HG03457 (cell line): Measurements from ENCODE around the gene APOD.

Source experiments
- ATAC-seq: cut with Tn5 transposase; IDR thresholded peaks from one replicate; pipeline ENCODE4 v1.9.1; 2021; ENCODE audit warnings: moderate number of reproducible peaks; ENCODE audit not compliant: unreplicated experiment

The APOD gene

DNA sequence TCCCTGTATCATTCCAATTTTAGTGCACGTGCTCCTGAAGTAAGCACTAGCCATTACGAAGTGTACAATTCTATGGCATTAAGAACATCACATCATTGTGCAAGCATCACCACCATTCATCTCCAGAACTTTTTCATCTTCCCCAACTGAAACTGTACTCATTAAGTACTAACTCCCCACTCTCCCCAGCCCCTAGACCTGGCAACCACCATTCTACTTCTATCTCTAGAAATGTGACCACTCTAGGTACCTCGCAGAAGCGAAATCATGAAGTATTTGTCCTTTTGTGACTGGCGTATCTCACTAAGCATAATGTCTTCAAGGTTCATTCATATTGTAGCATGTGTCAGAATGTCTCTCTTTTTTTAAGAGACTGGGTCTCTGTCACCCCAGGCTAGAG is 52.1 kb downstream of the APOD start:
- ATAC-seq = no peak

DNA sequence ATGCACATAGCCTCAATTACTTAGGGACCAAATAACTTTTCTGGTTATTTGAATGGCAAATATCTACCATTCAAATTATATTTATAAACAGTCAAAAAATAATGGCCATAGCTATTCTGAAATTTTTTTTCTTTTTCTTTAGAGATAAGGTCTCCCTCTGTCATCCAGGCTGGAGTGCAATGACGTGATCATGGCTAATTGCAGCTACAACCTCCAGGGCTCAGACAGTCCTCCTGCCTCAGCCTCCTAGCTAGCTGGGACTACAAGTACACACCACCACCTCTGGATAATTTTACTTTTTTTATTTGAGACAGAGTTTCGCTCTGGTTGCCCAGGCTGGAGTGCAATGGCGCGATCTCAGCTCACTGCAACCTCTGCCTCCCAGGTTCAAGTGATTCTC is 57.2 kb downstream of the APOD start:
- ATAC-seq = no peak

DNA sequence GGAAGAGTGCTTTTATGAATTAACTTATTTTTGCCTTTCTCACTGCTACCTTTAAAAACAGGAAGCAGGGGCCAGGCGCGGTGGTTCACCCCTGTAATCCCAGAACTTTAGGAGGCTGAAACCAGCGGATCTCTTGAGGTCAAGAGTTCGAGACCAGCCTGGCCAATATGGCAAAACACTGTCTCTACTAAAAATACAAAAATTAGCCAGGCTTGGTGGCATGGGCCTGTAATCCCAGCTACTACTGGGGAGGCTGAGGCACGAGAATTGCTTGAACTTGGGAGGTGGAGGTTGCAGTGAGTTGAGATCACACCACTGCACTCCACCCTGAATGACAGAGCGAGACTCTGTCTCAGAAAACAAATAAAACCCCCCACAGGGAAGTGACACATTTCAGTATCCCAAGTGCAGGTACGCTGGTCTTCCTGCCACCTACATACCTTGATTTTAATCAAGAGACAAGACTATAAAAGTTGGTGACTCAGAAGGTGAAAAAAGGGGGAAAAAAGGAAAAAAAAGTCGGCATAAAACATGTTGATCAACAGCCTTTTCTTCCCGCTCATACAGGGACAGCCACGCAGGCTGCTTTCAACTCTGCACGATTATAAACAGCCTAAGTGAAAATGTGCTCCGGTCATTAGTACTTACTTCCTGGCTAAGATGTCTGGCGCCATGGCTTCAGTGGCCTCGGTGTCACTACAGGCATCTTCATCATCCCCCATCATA is 59.4 kb downstream of the APOD start:
- ATAC-seq = no peak

GRCh38 chr3:195522254-195523023 is 61.3 kb downstream of the APOD start:
- ATAC-seq = no peak
